BJ (cell line): ENCODE data around the gene CTNNBL1. TPM values are rescaled to one million over a fixed set of nuclear protein-coding genes. Genes with fewer than 3 reads are reported as not detected.

Experiments used
- CTCF ChIA-PET: fragments of 350-600 bp; formaldehyde crosslinking; extraction: SDS; loops from one replicate; lab custom pipeline; 2021; ENCODE audit warnings: antibody characterized with exemption, inconsistent platforms; lab: Yijun Ruan, JAX
- POLR2A ChIA-PET: fragments of 300-600 bp; sonication (Branson Sonifier 250); formaldehyde crosslinking; extraction: SDS; loops from one replicate; lab custom pipeline; 2021; ENCODE audit warnings: antibody characterized with exemption; lab: Charles Lee
- DNase-seq: peaks from one replicate; pipeline ENCODE4 v3.0.0-alpha.2; 2011; ENCODE audit warnings: low read depth
- H3K27me3 ChIP-seq: 2 replicates; pipeline ENCODE4 v1.6.0; 2011; ENCODE audit warnings: low read length; ENCODE audit not compliant: control insufficient read depth, insufficient read depth
- H3K36me3 ChIP-seq: 2 replicates; pipeline ENCODE4 v1.5.1; 2011; ENCODE audit warnings: low read length; ENCODE audit not compliant: control insufficient read depth, insufficient read depth
- H3K4me3 ChIP-seq: 2 replicates; pipeline ENCODE4 v1.5.1; 2011; ENCODE audit warnings: low read depth, mild to moderate bottlenecking, control low read depth, low read length
- polyA plus RNA-seq: library from polyadenylated mRNA; depleted of rRNA; stranded (reverse); fragments of >200 nt; gene quantifications from 2 replicates; pipeline ENCODE4 v1.2.3, GENCODE V29; 2011
- TF ChIP-seq, protein P1 (sequence below): IDR thresholded peaks from 2 replicates; pipeline ENCODE4 v1.5.1; 2011; ENCODE audit warnings: low read depth, mild to moderate bottlenecking, control low read depth, inconsistent platforms, low read length, moderate library complexity; ENCODE audit not compliant: insufficient read depth

The CTNNBL1 gene
- polyA plus RNA-seq, 1 experiment: 38.4 TPM

DNA sequence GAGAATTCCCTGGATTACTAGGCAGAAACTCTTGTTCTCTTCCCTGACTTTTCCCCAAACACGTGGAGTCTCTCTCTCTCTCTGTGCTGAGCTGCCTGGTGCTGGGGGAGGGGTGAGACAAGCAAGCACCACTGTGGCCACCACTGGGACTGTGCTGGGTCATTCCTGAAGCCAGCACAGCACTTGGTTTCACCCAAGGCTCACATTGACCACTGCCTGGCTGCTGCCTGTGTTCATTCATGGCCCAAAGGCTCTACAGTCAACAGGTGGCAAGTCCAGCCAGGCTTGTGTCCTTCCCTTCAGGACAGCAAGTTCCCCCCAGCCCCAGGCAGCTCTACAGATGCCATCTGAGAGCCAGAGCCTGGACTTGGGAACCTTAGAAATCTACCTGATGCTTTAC lies 92.2 kb downstream of the CTNNBL1 start:
- no peak for DNase-seq
- ChIA-PET POLR2A (no interaction called here), CTCF (interaction anchor here (1.6 kb wide), 1 partner anchor 14 kb away, joined by 4 read pairs; no protein-coding TSS in a partner anchor)
- peaks cover 3% of the 10 kb centered on the region; the same call in 1 of the 2 replicates for H3K36me3 ChIP-seq
- no peak overlapping the region for H3K4me3 ChIP-seq
- TF ChIP-seq, protein P1, sequence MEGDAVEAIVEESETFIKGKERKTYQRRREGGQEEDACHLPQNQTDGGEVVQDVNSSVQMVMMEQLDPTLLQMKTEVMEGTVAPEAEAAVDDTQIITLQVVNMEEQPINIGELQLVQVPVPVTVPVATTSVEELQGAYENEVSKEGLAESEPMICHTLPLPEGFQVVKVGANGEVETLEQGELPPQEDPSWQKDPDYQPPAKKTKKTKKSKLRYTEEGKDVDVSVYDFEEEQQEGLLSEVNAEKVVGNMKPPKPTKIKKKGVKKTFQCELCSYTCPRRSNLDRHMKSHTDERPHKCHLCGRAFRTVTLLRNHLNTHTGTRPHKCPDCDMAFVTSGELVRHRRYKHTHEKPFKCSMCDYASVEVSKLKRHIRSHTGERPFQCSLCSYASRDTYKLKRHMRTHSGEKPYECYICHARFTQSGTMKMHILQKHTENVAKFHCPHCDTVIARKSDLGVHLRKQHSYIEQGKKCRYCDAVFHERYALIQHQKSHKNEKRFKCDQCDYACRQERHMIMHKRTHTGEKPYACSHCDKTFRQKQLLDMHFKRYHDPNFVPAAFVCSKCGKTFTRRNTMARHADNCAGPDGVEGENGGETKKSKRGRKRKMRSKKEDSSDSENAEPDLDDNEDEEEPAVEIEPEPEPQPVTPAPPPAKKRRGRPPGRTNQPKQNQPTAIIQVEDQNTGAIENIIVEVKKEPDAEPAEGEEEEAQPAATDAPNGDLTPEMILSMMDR: no peak
- no peaks in the 10 kb centered on the region for H3K27me3 ChIP-seq

DNA sequence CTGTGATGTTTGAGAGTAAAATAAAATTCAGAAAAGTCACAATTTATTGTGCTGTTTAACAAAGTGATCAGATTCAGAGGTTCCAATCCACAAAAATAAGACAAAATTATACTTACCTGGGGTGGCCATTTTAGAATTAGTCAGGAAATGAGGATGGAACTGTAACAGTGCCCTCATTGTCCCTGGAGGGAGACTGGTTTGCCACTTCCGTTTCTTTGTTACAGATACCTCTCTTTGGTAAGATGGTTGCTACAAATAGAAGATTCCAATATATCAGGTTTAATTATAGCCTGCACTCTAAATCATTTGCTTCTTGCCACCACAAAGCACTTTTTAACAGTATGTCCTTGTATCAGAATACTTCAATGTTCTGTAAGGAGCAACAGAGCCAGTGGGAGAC lies 95.6 kb downstream of the CTNNBL1 start:
- POLR2A ChIA-PET: no interaction called here
- TF ChIP-seq, protein P1: no peak

DNA sequence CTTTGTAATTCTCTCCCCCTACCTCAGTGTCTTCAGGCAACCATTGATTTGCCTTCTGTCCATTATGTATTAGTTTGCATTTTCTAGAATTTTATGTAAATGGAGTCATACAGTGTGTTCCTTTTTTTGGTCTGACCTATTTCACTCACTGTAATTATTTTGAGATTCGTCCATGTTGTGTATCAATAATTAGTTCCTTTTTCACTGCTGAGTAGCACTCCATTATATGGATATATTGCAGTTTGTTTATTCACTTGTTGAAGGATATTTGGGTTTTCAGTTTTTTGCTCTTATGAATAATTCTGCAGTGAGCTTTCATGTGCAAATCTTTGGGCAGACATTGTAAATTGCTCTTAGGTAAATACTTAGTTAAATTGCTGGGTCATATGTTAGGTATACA lies 97.1 kb downstream of the CTNNBL1 start:
- no peaks in the 10 kb centered on the region for H3K27me3 ChIP-seq
- H3K36me3 ChIP-seq: peaks cover 3% of the 10 kb centered on the region; the same call in 1 of the 2 replicates
- no peak overlapping the region for H3K4me3 ChIP-seq
- DNase-seq: no peak
- TF ChIP-seq, protein P1: no peak
- ChIA-PET POLR2A (no interaction called here), CTCF (no interaction called here)

More for the DNA sequence above, 95.6 kb downstream of the CTNNBL1 start:
- no peak overlapping the region for H3K4me3 ChIP-seq
- H3K36me3 ChIP-seq: peaks cover 3% of the 10 kb centered on the region; the same call in 1 of the 2 replicates
- DNase-seq: no peak
- H3K27me3 ChIP-seq: no peaks in the 10 kb centered on the region
- CTCF ChIA-PET: no interaction called here

DNA sequence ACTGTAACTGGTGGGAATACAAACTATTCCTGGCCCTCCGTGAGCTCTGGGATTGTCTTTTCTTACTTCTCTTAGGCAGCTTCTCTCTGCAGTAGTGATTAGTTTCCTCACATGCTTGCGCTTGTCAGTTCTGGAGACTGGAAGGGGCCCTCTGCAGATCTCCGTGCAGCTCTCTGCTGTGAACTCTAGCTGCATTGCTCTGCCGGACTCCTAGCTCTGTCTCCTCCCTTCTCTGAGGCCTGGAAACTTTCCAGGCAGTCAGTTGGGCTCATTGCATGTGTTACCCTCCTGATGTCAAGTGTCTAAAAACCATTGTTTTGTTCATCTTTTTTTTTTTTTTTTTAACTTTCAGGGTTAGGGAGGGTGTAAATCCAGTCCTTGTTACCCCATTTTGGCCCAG lies 102.3 kb downstream of the CTNNBL1 start:
- ChIA-PET POLR2A (no interaction called here), CTCF (no interaction called here)
- peaks cover 6% of the 10 kb centered on the region for H3K36me3 ChIP-seq
- H3K27me3 ChIP-seq: no peaks in the 10 kb centered on the region
- DNase-seq: no peak
- H3K4me3 ChIP-seq: no peak overlapping the region
- TF ChIP-seq, protein P1: no peak

DNA sequence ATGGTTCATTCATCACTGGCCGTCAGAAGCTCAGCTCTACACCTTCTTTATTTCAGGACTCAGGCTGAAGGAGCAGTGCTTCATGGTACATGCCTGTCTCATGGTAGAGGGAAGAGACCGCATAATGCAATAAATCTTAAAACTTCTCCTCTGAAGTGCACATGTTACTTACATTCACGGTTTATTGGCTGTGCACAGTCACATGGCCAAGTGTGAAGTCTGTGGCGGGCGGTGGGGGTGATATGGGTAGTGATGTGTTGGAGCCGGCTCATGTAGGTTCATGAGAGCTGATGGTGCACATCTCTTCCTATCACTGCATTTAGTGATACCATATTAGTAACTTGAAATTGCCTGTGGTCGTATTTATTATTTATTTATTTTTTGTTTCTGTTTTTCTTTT lies 102.9 kb downstream of the CTNNBL1 start:
- peaks cover 6% of the 10 kb centered on the region for H3K36me3 ChIP-seq
- DNase-seq: no peak
- POLR2A ChIA-PET: no interaction called here
- TF ChIP-seq, protein P1: no peak
- no peak overlapping the region for H3K4me3 ChIP-seq
- CTCF ChIA-PET: no interaction called here
- H3K27me3 ChIP-seq: no peaks in the 10 kb centered on the region
